Activated effector memory CD4-positive, alpha-beta T cell treated with Interleukin-2 at 50 U/mL for 16 hours (primary cell): ENCODE results near the gene C10orf90.

Experiments
- DNase-seq: peaks from one replicate; pipeline ENCODE4 v3.0.0-alpha.2; 2020

The C10orf90 gene

GRCh38 chr10:126458466-126458865, 212.0 kb downstream of the C10orf90 start:
- no peak for DNase-seq

- no peak for DNase-seq
Measured at GRCh38 chr10:126456632-126457031, 213.9 kb downstream of the C10orf90 start.

GRCh38 chr10:126455766-126456405, 214.6 kb downstream of the C10orf90 start:
- no peak for DNase-seq

GRCh38 chr10:126455036-126455765, 215.3 kb downstream of the C10orf90 start:
- DNase-seq: no peak

- DNase-seq: no peak
Measured at GRCh38 chr10:126454045-126454751, 216.3 kb downstream of the C10orf90 start.

- DNase-seq: no peak
Measured at GRCh38 chr10:126452245-126452644, 218.2 kb downstream of the C10orf90 start.

- no peak for DNase-seq
Measured at GRCh38 chr10:126448091-126448490, 222.4 kb downstream of the C10orf90 start.

GRCh38 chr10:126439942-126440341, 230.6 kb downstream of the C10orf90 start:
- DNase-seq: no peak

GRCh38 chr10:126438407-126438783, 232.1 kb downstream of the C10orf90 start:
- no peak for DNase-seq

- DNase-seq: no peak
Measured at GRCh38 chr10:126437635-126438406, 232.7 kb downstream of the C10orf90 start.

GRCh38 chr10:126434235-126434634, 236.3 kb downstream of the C10orf90 start:
- DNase-seq: no peak

GRCh38 chr10:126433351-126433750, 237.1 kb downstream of the C10orf90 start:
- DNase-seq: no peak

- no peak for DNase-seq
Measured at GRCh38 chr10:126432507-126432906, 238.0 kb downstream of the C10orf90 start.

GRCh38 chr10:126431816-126432215, 238.7 kb downstream of the C10orf90 start:
- no peak for DNase-seq

GRCh38 chr10:126430512-126430911, 240.0 kb downstream of the C10orf90 start:
- no peak for DNase-seq

GRCh38 chr10:126429275-126429674, 241.2 kb downstream of the C10orf90 start:
- no peak for DNase-seq

GRCh38 chr10:126425489-126426065, 244.9 kb downstream of the C10orf90 start:
- DNase-seq: no peak

- DNase-seq: no peak
Measured at GRCh38 chr10:126425032-126425431, 245.5 kb downstream of the C10orf90 start.

GRCh38 chr10:126423732-126424491, 246.6 kb downstream of the C10orf90 start:
- DNase-seq: no peak

GRCh38 chr10:126422567-126422966, 247.9 kb downstream of the C10orf90 start:
- no peak for DNase-seq

- DNase-seq: no peak
Measured at GRCh38 chr10:126421756-126422256, 248.7 kb downstream of the C10orf90 start.
